HepG2 (cell line): Measurements from ENCODE around the gene RBM23. TPM values are rescaled to one million over a fixed set of nuclear protein-coding genes. Genes with fewer than 3 reads are reported as not detected.

Experiments used
- ATAC-seq: fragments of 200-7000 bp; cut with Tn5 transposase; 3 replicates; pipeline ENCODE4 v1.9.1; 2020; ENCODE audit warnings: mild to moderate bottlenecking, moderate library complexity
- BruUV-seq: library from RNA; stranded (reverse); fragments of 400-500 nt; replicated peaks from 2 replicates; lab custom pipeline; 2021; lab: Mats Ljungman, UMichigan
- CTCF ChIA-PET: fragments of 300-600 bp; formaldehyde crosslinking; extraction: SDS; loops from one replicate; lab custom pipeline; 2021; ENCODE audit warnings: low total read pairs, inconsistent platforms, low intra/inter-chr PET ratio; lab: Yijun Ruan, JAX
- POLR2A ChIA-PET: fragments of 350-600 bp; sonication (Branson Sonifier 250); formaldehyde crosslinking; loops from one replicate; lab custom pipeline; 2020; ENCODE audit warnings: antibody characterized with exemption, inconsistent platforms; lab: Yijun Ruan, JAX
- DNase-seq: peaks from one replicate; pipeline ENCODE4 v3.0.0-alpha.2; 2015; ENCODE audit warnings: low spot score
- FAIRE-seq: peaks from 3 replicates; lab custom pipeline; 2011; peaks lifted over from hg19 to GRCh38; lab: Jason Lieb, UNC
- H2AFZ ChIP-seq: one replicate; pipeline ENCODE4 v1.6.1; 2011; ENCODE audit warnings: low read length, inconsistent platforms
- H3K27ac ChIP-seq: fragments of 300-600 bp; 3 replicates; pipeline ENCODE4 v1.8.0; 2011; ENCODE audit warnings: mixed run types, mild to moderate bottlenecking, mixed read lengths, low read length, inconsistent platforms; ENCODE audit not compliant: insufficient read depth; ENCODE audit errors: extremely low read length
- H3K27me3 ChIP-seq, 2 experiments: fragments of 200-600 bp in 1 of 2; 2 replicates in 1 of 2; 3 replicates in 1 of 2; pipeline versions ENCODE4 v1.6.0 to v1.8.0; 2011; ENCODE audit warnings: low read length in 2 of 2, mild to moderate bottlenecking in 2 of 2, moderate library complexity in 2 of 2, inconsistent platforms in 1 of 2; ENCODE audit not compliant: insufficient read depth in 2 of 2, control insufficient read depth in 1 of 2
- H3K36me3 ChIP-seq, 2 experiments: fragments of 200-600 bp in 1 of 2; replicated peaks in 1 of 2; 2 replicates in 1 of 2; 3 replicates in 1 of 2; pipeline versions ENCODE4 v1.5.1 to v1.8.0; 2011; ENCODE audit warnings: low read length in 2 of 2, inconsistent platforms in 1 of 2; ENCODE audit not compliant: insufficient read depth in 2 of 2, control insufficient read depth in 1 of 2
- H3K4me1 ChIP-seq: 2 replicates; pipeline ENCODE4 v1.5.1; 2012; ENCODE audit warnings: low read length, inconsistent platforms; ENCODE audit not compliant: insufficient read depth
- H3K4me2 ChIP-seq: 2 replicates; pipeline ENCODE4 v1.6.0; 2011; ENCODE audit warnings: low read depth, low read length, inconsistent platforms
- H3K4me3 ChIP-seq, 3 experiments: fragments of 200-600 bp in 1 of 3; sonication (generic), shearing (Covaris generic) in 1 of 3; replicated peaks in 1 of 3; 2 replicates each; pipeline ENCODE4 v1.5.1; 2011 to 2016; ENCODE audit warnings: low read length in 3 of 3, inconsistent platforms in 2 of 3, low read depth in 2 of 3, mild to moderate bottlenecking in 2 of 3, control low read depth in 1 of 3, mixed read lengths in 1 of 3; ENCODE audit not compliant: insufficient read depth in 1 of 3
- H3K79me2 ChIP-seq: one replicate; pipeline ENCODE4 v1.6.1; 2011; ENCODE audit warnings: low read length, inconsistent platforms; ENCODE audit not compliant: insufficient read depth
- H3K9ac ChIP-seq: 2 replicates; pipeline ENCODE4 v1.6.0; 2011; ENCODE audit warnings: mild to moderate bottlenecking, low read depth, low read length, inconsistent platforms; ENCODE audit not compliant: insufficient read depth
- H3K9me3 ChIP-seq: 2 replicates; pipeline ENCODE4 v1.5.1; 2012; ENCODE audit warnings: mild to moderate bottlenecking, low read length
- H4K20me1 ChIP-seq: 2 replicates; pipeline ENCODE4 v1.6.0; 2011; ENCODE audit warnings: inconsistent platforms, mild to moderate bottlenecking, low read length, moderate library complexity; ENCODE audit not compliant: insufficient read depth
- SP5 ChIP-seq: IDR thresholded peaks from 2 replicates; pipeline ENCODE4 v1.6.1; 2016; ENCODE audit warnings: low read depth, borderline replicate concordance
- ZBTB7A ChIP-seq: sonication (generic); formaldehyde crosslinking; IDR thresholded peaks from 2 replicates; pipeline ENCODE4 v1.8.0; 2022; ENCODE audit warnings: mild to moderate bottlenecking, missing genetic modification reagents
- ZNF768 ChIP-seq: sonication (generic); formaldehyde crosslinking; IDR thresholded peaks from 2 replicates; pipeline ENCODE4 v1.4.0; 2020; ENCODE audit warnings: missing genetic modification reagents
- ZNF883 ChIP-seq: sonication (generic); formaldehyde crosslinking; IDR thresholded peaks from 2 replicates; pipeline ENCODE4 v1.5.1; 2020; ENCODE audit warnings: mild to moderate bottlenecking, missing genetic modification reagents; ENCODE audit errors: not compliant biosample characterization
- ZSCAN12 ChIP-seq: sonication (generic); formaldehyde crosslinking; IDR thresholded peaks from 2 replicates; pipeline ENCODE4 v1.9.0; 2021; ENCODE audit warnings: mild to moderate bottlenecking, missing genetic modification reagents
- WGBS: methylation state at CpG from one replicate; pipeline ENCODE4 v1.1.6; 2017; ENCODE audit warnings: low lambda C conversion rate; 5-methylcytosine and 5-hydroxymethylcytosine counted together
- in situ Hi-C: cut with HindIII; loops from 2 replicates; pipeline ENCODE4 v1.10.0; 2017; ENCODE audit warnings: low pct_unique_long_range_greater_than_20kb; ENCODE audit not compliant: extremely low pct_ligation_motif_present
- intact Hi-C: fragments of 100-400 bp; cut with micrococcal nuclease; formaldehyde crosslinking; loops from one replicate; pipeline ENCODE4 v1.10.0; 2022; ENCODE audit not compliant: unreplicated experiment
- polyA plus RNA-seq, 8 experiments: library from polyadenylated mRNA; depleted of rRNA in 3 of 8; stranded (reverse) in 7 of 8; unstranded in 1 of 8; fragments of >200 nt; fragmentation: Illumina TruSeq in 4 of 8; extraction: Trizol in 4 of 8; gene quantifications; 2 replicates each; pipeline versions ENCODE4 v1.2.1 to v1.2.3, GENCODE V29; 2011 to 2016; ENCODE audit warnings: low read depth in 4 of 8, missing spikeins in 1 of 8, mixed read lengths in 1 of 8; ENCODE audit not compliant: insufficient read depth in 1 of 8
- total RNA-seq, 5 experiments: library from RNA; depleted of rRNA; stranded (reverse); fragments of >200 nt; fragmentation: Illumina TruSeq; extraction: Trizol; gene quantifications; 2 replicates each; pipeline ENCODE4 v1.2.3, GENCODE V29; 2016; ENCODE audit warnings: low read depth in 1 of 5
- TF ChIP-seq, protein P1 (sequence below): sonication (generic); formaldehyde crosslinking; IDR thresholded peaks from 2 replicates; pipeline ENCODE4 v1.5.0; 2020; ENCODE audit warnings: missing genetic modification reagents
- TF ChIP-seq, protein P2 (sequence below): IDR thresholded peaks from 2 replicates; pipeline ENCODE4 v1.6.1; 2016; ENCODE audit warnings: mild to moderate bottlenecking, missing biosample characterization, missing genetic modification reagents
- TF ChIP-seq, protein P3 (sequence below): sonication (generic); formaldehyde crosslinking; IDR thresholded peaks from 2 replicates; pipeline ENCODE4 v1.5.0; 2020; ENCODE audit warnings: mild to moderate bottlenecking, missing genetic modification reagents

The RBM23 gene
- total and polyA plus RNA-seq, 2 of the 13 experiments (the other 11 are each of a cell fraction or from before 2014, with no cell fraction given), result 1.5 to 2.1 TPM

DNA sequence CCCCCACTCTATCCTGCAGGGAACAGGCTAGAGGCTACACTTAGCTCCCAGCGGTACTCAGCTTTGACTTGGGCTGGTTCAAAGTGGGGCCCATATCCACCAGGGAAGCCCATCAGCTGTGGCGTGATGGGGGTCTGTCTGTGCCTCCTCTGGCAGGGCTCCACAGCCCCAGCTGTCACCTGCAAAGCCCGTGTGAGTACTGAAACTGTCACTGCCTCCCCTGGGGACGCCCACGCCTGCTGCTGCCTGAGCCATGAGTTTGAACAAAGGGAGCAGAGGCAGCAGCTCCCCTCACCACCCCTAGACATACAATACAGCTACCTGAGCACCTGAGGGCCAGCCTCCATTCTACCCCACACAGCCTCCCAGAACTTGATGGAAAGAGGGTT, 31.0 kb downstream of the RBM23 start (continued):
- TF ChIP-seq, protein P1, sequence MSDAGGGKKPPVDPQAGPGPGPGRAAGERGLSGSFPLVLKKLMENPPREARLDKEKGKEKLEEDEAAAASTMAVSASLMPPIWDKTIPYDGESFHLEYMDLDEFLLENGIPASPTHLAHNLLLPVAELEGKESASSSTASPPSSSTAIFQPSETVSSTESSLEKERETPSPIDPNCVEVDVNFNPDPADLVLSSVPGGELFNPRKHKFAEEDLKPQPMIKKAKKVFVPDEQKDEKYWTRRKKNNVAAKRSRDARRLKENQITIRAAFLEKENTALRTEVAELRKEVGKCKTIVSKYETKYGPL (CRISPR knock-in tag), result no peak
- TF ChIP-seq SP5, result no peak
- TF ChIP-seq ZNF768 (CRISPR knock-in tag), result 0 out of 2 replicates have a peak, but pooled peaks have one; percentile 14
- TF ChIP-seq ZNF883 (CRISPR knock-in tag), result peak; percentile 36
- TF ChIP-seq, protein P2, sequence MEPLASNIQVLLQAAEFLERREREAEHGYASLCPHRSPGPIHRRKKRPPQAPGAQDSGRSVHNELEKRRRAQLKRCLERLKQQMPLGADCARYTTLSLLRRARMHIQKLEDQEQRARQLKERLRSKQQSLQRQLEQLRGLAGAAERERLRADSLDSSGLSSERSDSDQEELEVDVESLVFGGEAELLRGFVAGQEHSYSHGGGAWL (CRISPR knock-in tag), result no peak
- TF ChIP-seq, protein P3, sequence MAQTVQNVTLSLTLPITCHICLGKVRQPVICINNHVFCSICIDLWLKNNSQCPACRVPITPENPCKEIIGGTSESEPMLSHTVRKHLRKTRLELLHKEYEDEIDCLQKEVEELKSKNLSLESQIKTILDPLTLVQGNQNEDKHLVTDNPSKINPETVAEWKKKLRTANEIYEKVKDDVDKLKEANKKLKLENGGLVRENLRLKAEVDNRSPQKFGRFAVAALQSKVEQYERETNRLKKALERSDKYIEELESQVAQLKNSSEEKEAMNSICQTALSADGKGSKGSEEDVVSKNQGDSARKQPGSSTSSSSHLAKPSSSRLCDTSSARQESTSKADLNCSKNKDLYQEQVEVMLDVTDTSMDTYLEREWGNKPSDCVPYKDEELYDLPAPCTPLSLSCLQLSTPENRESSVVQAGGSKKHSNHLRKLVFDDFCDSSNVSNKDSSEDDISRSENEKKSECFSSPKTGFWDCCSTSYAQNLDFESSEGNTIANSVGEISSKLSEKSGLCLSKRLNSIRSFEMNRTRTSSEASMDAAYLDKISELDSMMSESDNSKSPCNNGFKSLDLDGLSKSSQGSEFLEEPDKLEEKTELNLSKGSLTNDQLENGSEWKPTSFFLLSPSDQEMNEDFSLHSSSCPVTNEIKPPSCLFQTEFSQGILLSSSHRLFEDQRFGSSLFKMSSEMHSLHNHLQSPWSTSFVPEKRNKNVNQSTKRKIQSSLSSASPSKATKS, result no peak
- TF ChIP-seq, all 625 proteins: peak for 11

DNA sequence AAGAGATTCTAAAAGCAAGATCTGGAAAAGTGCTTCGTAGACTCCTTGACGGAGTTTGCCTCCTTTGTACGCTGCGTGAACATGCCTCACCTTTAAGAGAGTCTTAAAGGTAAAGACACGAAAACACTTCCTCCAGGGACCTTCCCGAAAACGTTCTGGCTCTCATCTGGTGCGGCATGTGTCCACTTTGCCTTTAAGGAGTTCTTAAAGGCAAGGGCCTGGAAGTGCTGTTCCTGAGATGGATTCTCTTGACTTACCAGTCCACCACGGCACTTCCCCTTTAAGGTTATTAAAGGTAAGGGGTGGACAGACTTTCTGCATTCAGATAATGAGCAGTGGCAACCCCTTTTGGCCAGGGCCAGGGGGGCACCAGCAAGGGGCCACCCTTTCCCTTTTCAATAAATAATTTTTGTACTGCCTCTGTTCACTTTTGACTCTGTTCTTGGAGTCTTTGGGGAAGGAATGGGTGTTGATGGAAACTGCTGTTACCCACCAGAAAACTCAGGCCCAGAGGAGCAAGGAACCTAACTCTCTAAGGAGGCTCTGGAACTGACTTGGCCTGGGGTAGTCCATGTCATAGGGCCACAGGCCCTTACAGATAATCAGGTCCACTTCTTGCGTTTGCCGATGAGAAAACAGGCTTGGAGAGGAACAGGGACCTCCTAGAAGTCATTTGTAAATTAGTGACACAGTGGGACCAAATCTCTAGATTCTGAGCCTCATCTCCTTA, 31.5 kb downstream of the RBM23 start:
- Histone ChIP-seq H3K27me3 (peaks cover 10 to 56% of the 10 kb centered on the region in 2 experiments; a peak in 4 of 5 replicates), H3K9ac (no peak overlapping the region), H3K27ac (no peak overlapping the region), H3K4me3 (no peak overlapping the region), H3K36me3 (no peaks in the 10 kb centered on the region), H4K20me1 (no peaks in the 10 kb centered on the region), H2AFZ (no peak overlapping the region), H3K9me3 (no peaks in the 10 kb centered on the region), H3K4me2 (no peak overlapping the region)
- CTCF ChIA-PET, result no interaction called here
- WGBS, result 46% methylated on average over 11 of the region's 11 CpGs
- POLR2A ChIA-PET, result interaction anchor here (1.4 to 1.6 kb wide), 2 partner anchors 42 to 121 kb away, joined by 4 to 8 read pairs; partner anchors contain the start of genes OXA1L and PRMT5
- no peak for ATAC-seq
- TF ChIP-seq ZSCAN12 (CRISPR knock-in tag), result no peak
- TF ChIP-seq ZBTB7A, result 0 out of 2 replicates have a peak, but pooled peaks have one; percentile 33
- TF ChIP-seq, all 625 proteins: peak for 1
- DNase-seq, result no peak
- intact Hi-C loops, result no loop called here
- no peaks in the 10 kb centered on the region for H3K79me2 ChIP-seq
- in situ Hi-C loops, result no loop called here
- H3K4me1 ChIP-seq, result peaks cover 15% of the 10 kb centered on the region
- BruUV-seq, result no TSS peak
- no peak for FAIRE-seq
